HG03354 (cell line): ENCODE measurements around the gene CLCN2.
A peak's percentile ranks its signal among the peaks of the same experiment; 100 is the strongest.

Source experiments
- ATAC-seq: cut with Tn5 transposase; IDR thresholded peaks from one replicate; pipeline ENCODE4 v1.9.1; 2021; ENCODE audit warnings: mild to moderate bottlenecking; ENCODE audit not compliant: unreplicated experiment, poor library complexity, severe bottlenecking

Gene CLCN2

GRCh38 chr3:184306341-184306972 is 54.9 kb downstream of the CLCN2 start:
- ATAC-seq, result no peak

- no peak for ATAC-seq
These were observed 55.8 kb downstream of the CLCN2 start for GRCh38 chr3:184305577-184305976.

GRCh38 chr3:184300378-184300720 is 61.1 kb downstream of the CLCN2 start:
- ATAC-seq, result no peak

- no peak for ATAC-seq
These were observed 61.7 kb downstream of the CLCN2 start for GRCh38 chr3:184299488-184300377.

GRCh38 chr3:184298759-184299487 is 62.5 kb downstream of the CLCN2 start, which contains the start of gene PSMD2:
Gene PSMD2 (plus strand): TSS chr3:184299241. CDS start chr3:184299267, 26 bp downstream.
- peak; percentile 96 for ATAC-seq

GRCh38 chr3:184296616-184297015 is 64.8 kb downstream of the CLCN2 start:
- no peak for ATAC-seq
